Measurements from ENCODE around the gene EGFL8.

GRCh38 chr6:32181915-32182529, 17.6 kb downstream of the EGFL8 start:
- TF ChIP-seq CTCF (IDR thresholded peaks at IDR 0.05) (no peak), POLR2A (IDR thresholded peaks at IDR 0.05) (no peak)
